Measurements from ENCODE around the gene BOK.

BOK gene

GRCh38 chr2:241606186-241606585 lies 47.6 kb downstream of the BOK start:
- DNase-seq, result no peak

DNA sequence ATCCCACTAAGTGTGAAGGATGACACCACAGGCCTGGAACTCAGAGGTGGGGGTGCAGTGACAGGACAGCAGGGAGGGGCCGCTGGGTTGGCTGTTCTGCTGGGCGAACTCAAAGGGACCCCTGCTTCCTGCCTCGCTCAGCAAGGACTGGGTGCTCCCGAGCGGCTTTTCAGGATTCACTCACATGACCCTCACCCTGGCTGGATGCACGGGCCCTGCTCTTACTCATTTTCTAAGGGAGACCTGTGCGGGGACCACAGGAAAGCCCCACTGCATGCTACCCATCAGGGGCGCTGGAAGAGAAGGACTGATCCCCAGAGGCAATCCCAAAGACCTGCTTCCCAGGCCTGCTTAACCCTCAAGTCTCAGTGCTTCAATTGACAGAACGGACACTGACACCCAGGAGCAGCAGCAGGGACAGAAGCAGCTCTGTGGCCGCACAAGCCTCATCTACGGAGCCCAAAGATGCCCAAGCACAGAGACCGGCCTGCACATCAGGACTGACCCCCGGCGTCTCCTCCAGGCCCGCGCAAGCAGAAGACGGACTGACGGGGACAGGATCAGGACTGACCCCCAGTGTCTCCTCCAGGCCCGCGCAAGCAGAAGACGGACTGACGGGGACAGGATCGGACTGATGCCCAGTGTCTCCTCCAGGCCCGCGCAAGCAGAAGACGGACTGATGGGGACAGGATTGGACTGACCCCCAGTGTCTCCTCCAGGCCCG lies 48.8 kb downstream of the BOK start:
- no peak for DNase-seq

- DNase-seq, result no peak
These were observed 50.3 kb downstream of the BOK start for GRCh38 chr2:241608881-241609280.

- peak; percentile 59 for DNase-seq
These were observed 51.6 kb downstream of the BOK start for GRCh38 chr2:241609859-241610793.

DNA sequence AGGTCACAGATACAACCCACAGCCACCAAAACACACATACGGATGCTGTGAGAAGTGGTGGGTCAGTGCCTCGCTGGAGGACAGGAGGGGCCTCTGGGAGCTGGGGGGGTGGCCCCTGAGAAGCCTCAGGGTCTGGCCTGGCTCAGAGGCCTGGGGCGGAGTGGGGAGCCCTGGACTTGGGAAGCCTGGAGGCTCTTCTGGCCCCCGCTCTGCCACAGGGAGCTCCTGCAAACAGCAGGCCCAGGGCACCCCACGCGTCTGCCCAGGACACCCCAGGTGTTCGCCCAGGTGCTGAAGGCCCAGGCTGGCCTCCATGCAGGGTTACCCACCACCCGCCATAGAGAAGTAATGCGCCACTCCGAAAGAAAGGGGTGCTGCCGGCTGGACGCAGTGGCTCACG lies 52.5 kb downstream of the BOK start:
- DNase-seq, result no peak

GRCh38 chr2:241612156-241613016 lies 53.8 kb downstream of the BOK start:
- DNase-seq, result no peak

GRCh38 chr2:241613017-241613780 lies 54.7 kb downstream of the BOK start:
- DNase-seq, result no peak

DNA sequence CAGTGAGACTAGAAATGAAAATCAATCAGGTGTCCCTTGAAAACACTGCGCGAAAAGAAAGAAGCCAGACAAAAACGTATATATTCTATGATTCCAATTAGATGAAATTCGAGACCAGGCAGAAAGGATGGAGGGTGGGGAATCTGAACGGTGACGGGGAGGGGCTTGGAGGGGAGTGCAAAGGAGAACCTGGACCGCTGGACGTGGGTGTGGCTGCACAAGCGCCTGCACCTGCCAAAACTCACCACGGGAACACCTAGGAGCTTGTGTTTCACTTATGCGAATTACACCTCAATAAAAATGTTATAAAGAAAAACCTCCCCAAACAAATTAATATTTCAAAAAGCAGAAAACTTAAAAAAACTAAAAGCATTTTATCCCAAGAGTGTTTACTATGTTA lies 56.5 kb downstream of the BOK start:
- DNase-seq, result no peak

DNA sequence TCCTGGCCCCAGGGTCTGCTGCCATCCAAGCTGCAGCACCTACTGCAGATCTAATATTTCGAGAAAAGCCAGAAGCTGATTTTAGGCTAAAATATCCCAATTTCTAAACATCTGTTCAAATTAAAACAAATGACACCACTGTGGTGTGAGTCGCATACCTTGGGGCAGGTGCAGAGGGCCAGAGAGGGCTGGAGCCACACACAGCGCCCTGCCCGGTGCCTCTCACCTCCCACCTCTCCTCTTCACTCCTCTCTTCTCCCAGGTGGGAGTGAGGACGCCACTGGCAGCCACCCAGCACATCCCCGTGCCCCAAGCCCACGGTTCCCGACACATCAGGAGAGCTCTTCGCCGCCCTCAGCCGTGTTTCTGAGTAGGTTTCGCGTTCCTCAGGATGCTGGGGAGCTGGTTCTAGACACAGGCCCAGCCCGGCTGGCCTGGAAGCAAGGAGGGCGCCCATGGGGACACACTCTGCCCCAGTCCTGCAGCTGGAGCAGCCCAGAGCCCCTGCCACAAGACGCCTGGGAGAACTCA lies 57.0 kb downstream of the BOK start:
- DNase-seq, result no peak

- no peak for DNase-seq
These were observed 57.9 kb downstream of the BOK start for GRCh38 chr2:241616168-241617125.

DNA sequence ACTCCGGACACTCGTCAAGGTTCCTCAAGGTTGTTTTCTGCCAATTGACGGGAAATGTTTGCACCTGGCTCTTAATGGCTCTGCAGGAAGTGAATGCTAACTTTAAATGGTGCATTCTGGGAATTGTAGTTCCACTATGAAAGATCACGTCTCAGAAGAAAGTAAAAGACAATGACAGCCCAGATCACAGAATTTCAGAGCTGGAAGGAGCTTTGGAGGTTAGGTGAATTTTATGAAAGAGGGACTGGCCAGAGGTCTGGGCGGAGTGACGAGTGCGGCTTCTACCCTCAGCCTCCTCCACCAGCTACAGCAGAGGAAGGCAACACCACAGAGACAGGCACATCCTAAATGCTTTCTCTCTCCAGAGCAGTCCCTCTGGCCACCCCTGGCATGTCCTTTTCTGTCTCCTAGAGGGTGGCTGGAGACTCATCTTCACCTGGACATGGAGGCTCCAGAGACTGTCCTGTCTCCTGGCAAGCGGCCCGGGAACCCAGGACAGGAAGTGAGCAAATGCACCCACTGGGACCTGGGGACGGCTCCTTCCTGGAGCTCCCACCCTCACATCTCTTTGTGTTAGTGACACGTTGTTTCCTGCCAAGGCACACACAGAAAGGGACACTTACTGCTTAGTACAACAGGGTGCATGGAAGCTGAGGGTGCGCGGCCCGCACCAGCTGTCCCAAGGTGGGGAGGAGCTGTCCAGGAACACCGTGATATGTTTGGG lies 59.0 kb downstream of the BOK start:
- peak; percentile 4 for DNase-seq

DNA sequence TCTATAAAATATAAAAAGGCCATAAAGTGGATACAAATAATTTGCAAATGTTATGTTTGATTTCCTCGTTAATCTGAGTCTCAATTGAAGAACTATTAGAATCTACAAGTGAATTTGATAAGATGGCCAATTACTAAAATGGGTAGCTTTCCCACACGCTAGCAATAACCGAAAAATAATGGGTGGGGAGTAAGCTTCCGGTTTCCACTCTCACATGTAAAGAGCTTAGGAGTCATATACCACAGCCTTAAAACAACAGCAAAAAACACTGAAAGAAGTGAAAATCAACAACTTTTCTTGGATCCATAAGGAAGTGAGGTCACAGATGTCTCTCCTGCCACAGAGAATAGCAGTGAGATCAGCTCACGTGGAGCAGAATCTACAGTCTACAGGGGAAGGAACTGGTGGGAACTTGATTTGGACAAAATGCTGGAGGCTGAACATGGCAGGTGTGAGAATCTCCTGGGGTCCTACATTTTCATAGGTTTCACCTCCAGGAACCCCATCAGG lies 59.8 kb downstream of the BOK start:
- DNase-seq, result no peak

- DNase-seq, result no peak
These were observed 60.3 kb downstream of the BOK start for GRCh38 chr2:241618829-241619228.

DNA sequence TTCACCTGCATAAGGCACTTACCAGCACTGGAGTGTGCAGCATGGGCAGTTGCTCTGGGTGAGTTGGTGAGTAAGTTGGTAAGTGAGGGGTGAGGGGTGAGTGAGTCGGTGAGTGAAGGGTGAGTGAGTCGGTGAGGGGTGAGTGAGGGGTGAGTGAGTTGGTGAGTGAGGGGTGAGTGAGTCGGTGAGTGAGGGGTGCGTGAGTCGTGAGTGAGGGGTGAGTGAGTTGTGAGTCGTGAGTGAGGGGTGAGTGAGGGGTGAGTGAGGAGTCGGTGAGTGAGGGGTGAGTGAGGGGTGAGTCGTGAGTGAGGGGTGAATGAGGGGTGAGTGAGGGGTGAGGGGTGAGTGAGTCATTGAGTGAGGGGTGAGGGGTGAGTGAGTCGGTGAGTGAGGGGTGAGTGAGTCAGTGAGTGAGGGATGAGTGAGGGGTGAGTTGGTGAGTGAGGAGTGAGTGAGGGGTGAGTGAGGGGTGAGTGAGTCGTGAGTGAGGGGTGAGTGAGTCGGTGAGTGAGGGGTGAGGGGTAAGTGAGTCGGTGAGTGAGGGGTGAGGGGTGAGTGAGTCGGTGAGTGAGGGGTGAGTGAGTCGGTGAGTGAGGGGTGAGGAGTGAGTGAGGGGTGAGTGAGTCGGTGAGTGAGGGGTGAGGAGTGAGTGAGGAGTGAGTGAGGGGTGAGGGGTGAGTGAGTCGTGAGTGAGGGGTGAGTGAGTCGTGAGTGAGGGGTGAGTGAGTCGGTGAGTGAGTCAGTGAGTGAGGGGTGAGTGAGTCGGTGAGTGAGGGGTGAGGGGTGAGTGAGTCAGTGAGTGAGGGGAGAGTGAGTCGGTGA lies 61.3 kb downstream of the BOK start:
- no peak for DNase-seq

GRCh38 chr2:241620419-241620769 lies 61.8 kb downstream of the BOK start:
- no peak for DNase-seq

Data from NCI-H526 treated with DMSO at 0.1 percent for 48 hours (cell line).